Measurements from ENCODE around the gene ERVK3-1.
"Not testable (repeated sequence)": the region's sequence is repeated elsewhere in the genome, so short reads cannot be mapped to it uniquely, and the experiment has no call there.

ERVK3-1 gene

GRCh38 chr19:58305065-58305931 is at the start of gene ERVK3-1:
Gene ERVK3-1, plus strand, starts transcription at chr19:58305377. Its CDS starts 6,792 bp downstream, at chr19:58312169.
- peak; percentile 90 for DNase-seq

- not testable (repeated sequence) for DNase-seq
Measured at GRCh38 chr19:58258259-58258658, 46.9 kb upstream of the ERVK3-1 start.

GRCh38 chr19:58261600-58261967 is 43.6 kb upstream of the ERVK3-1 start:
- no peak for DNase-seq

- DNase-seq = no peak
Measured at GRCh38 chr19:58261968-58262921, 42.9 kb upstream of the ERVK3-1 start.

- no peak for DNase-seq
Measured at GRCh38 chr19:58262922-58263296, 42.3 kb upstream of the ERVK3-1 start.

GRCh38 chr19:58265100-58265499 is 40.1 kb upstream of the ERVK3-1 start:
- DNase-seq = no peak

- no peak for DNase-seq
Measured at GRCh38 chr19:58268344-58268743, 36.8 kb upstream of the ERVK3-1 start.

GRCh38 chr19:58274771-58275201 is 30.4 kb upstream of the ERVK3-1 start:
- DNase-seq = no peak

GRCh38 chr19:58275564-58275963 is 29.6 kb upstream of the ERVK3-1 start:
- no peak for DNase-seq

GRCh38 chr19:58277197-58277596 is 28.0 kb upstream of the ERVK3-1 start:
- no peak for DNase-seq

GRCh38 chr19:58277748-58278540 is 27.2 kb upstream of the ERVK3-1 start:
- DNase-seq = no peak

GRCh38 chr19:58278541-58279041 is 26.6 kb upstream of the ERVK3-1 start, which contains the start of gene ZNF8:
Gene ZNF8, plus strand, starts transcription at chr19:58278955. Its CDS starts 127 bp downstream, at chr19:58279082.
- peak; percentile 97 for DNase-seq

GRCh38 chr19:58279042-58279924 is 25.9 kb upstream of the ERVK3-1 start:
- peak; percentile 18 for DNase-seq

- DNase-seq = no peak
Measured at GRCh38 chr19:58279925-58280316, 25.3 kb upstream of the ERVK3-1 start.

GRCh38 chr19:58284199-58284598 is 21.0 kb upstream of the ERVK3-1 start:
- DNase-seq = no peak

- DNase-seq = no peak
Measured at GRCh38 chr19:58291943-58292342, 13.2 kb upstream of the ERVK3-1 start.

- no peak for DNase-seq
Measured at GRCh38 chr19:58294743-58295374, 10.3 kb upstream of the ERVK3-1 start.

- no peak for DNase-seq
Measured at GRCh38 chr19:58296104-58296503, 9.1 kb upstream of the ERVK3-1 start.

- no peak for DNase-seq
Measured at GRCh38 chr19:58300620-58301019, 4.6 kb upstream of the ERVK3-1 start.

- DNase-seq = no peak
Measured at GRCh38 chr19:58304255-58304654, 922 bp upstream of the ERVK3-1 start.

- DNase-seq = no peak
Measured at GRCh38 chr19:58304748-58305064, 471 bp upstream of the ERVK3-1 start.
